K562 (cell line): ENCODE results near the gene AGRP. TPM values are rescaled to one million over a fixed set of nuclear protein-coding genes. Genes with fewer than 3 reads are reported as not detected.
A peak's percentile ranks its signal among the peaks of the same experiment; 100 is the strongest.

ENCODE experiments used
- ATAC-seq: fragments of 200-7000 bp; cut with Tn5 transposase; 3 replicates; pipeline ENCODE4 v1.9.1; 2020; ENCODE audit warnings: moderate library complexity
- BruUV-seq: library from RNA; stranded (reverse); fragments of 400-500 nt; replicated peaks from 2 replicates; lab custom pipeline; 2021; lab: Mats Ljungman, UMichigan
- CTCF ChIA-PET: fragments of 300-600 bp; formaldehyde crosslinking; extraction: SDS; loops from one replicate; lab custom pipeline; 2021; ENCODE audit warnings: low intra/inter-chr PET ratio; lab: Yijun Ruan, JAX
- POLR2A ChIA-PET: fragments of 300-600, 350-650 bp; sonication (Branson Sonifier 250); formaldehyde crosslinking; extraction: SDS; loops from one replicate; lab custom pipeline; 2021; ENCODE audit warnings: antibody characterized with exemption, inconsistent platforms; lab: Yijun Ruan, JAX
- DNase-seq, 4 experiments: peaks; one replicate each; pipeline versions ENCODE4 v3.0.0 to v3.0.0-alpha.2; 2011 to 2018; ENCODE audit warnings: low spot score in 3 of 4, mixed read lengths in 3 of 4; ENCODE audit errors: extremely low read depth in 1 of 4
- FAIRE-seq: peaks from 2 replicates; lab custom pipeline; 2011; peaks lifted over from hg19 to GRCh38; lab: Jason Lieb, UNC
- H2AFZ ChIP-seq: 2 replicates; pipeline ENCODE4 v1.6.0; 2011; ENCODE audit warnings: low read depth, low read length, control low read depth, inconsistent platforms
- H3K27ac ChIP-seq: fragments of 200-600 bp; 3 replicates; pipeline ENCODE4 v1.8.0; 2011; ENCODE audit warnings: low read depth, mild to moderate bottlenecking, control low read depth, inconsistent platforms, low read length, moderate library complexity, mixed read lengths; ENCODE audit errors: extremely low read depth
- H3K27me3 ChIP-seq, 2 experiments: fragments of 300-600 bp in 1 of 2; 2 replicates in 1 of 2; 3 replicates in 1 of 2; pipeline versions ENCODE4 v1.6.0 to v1.8.0; 2011; ENCODE audit warnings: inconsistent platforms in 2 of 2, low read length in 2 of 2, mild to moderate bottlenecking in 1 of 2, mixed read lengths in 1 of 2, moderate library complexity in 1 of 2; ENCODE audit not compliant: control insufficient read depth in 2 of 2, insufficient read depth in 2 of 2
- H3K36me3 ChIP-seq: fragments of 300-600 bp; 3 replicates; pipeline ENCODE4 v1.8.0; 2011; ENCODE audit warnings: mild to moderate bottlenecking, low read length, inconsistent platforms; ENCODE audit not compliant: control insufficient read depth, insufficient read depth
- H3K4me1 ChIP-seq, 2 experiments: fragments of 200-600 bp in 1 of 2; replicated peaks in 1 of 2; 2 replicates in 1 of 2; 3 replicates in 1 of 2; pipeline versions ENCODE4 v1.5.1 to v1.8.0; 2011; ENCODE audit warnings: inconsistent platforms in 2 of 2, low read length in 2 of 2, mild to moderate bottlenecking in 1 of 2, mixed read lengths in 1 of 2, moderate library complexity in 1 of 2; ENCODE audit not compliant: control insufficient read depth in 2 of 2, insufficient read depth in 2 of 2
- H3K4me2 ChIP-seq: 2 replicates; pipeline ENCODE4 v1.6.1; 2011; ENCODE audit warnings: low read length, control low read depth, inconsistent platforms, mixed read lengths; ENCODE audit not compliant: insufficient read depth
- H3K4me3 ChIP-seq: fragments of 200-600 bp; sonication (generic), shearing (Covaris generic); 2 replicates; pipeline ENCODE4 v1.5.1; 2016; ENCODE audit warnings: control low read depth, inconsistent platforms
- H3K79me2 ChIP-seq: fragments of 200-600 bp; 3 replicates; pipeline ENCODE4 v1.8.0; 2011; ENCODE audit warnings: low read length, inconsistent platforms; ENCODE audit not compliant: control insufficient read depth, insufficient read depth
- H3K9ac ChIP-seq, 2 experiments: 2 replicates each; pipeline versions ENCODE4 v1.6.0 to v1.6.1; 2011; ENCODE audit warnings: low read depth in 2 of 2, low read length in 2 of 2, control low read depth in 1 of 2, inconsistent platforms in 1 of 2, mild to moderate bottlenecking in 1 of 2, mixed read lengths in 1 of 2; ENCODE audit not compliant: insufficient read depth in 1 of 2
- H3K9me1 ChIP-seq: one replicate; pipeline ENCODE4 v1.6.0; 2011; ENCODE audit warnings: inconsistent platforms, mild to moderate bottlenecking, low read length, moderate library complexity; ENCODE audit not compliant: control insufficient read depth, insufficient read depth
- H3K9me3 ChIP-seq: replicated peaks from 2 replicates; pipeline ENCODE4 v1.5.1; 2011; ENCODE audit warnings: low read depth, low read length, inconsistent platforms; ENCODE audit not compliant: control insufficient read depth, insufficient read depth
- H4K20me1 ChIP-seq: replicated peaks from 2 replicates; pipeline ENCODE4 v1.6.1; 2011; ENCODE audit warnings: low read length, inconsistent platforms, mixed read lengths; ENCODE audit not compliant: control insufficient read depth, insufficient read depth
- EZH2 ChIP-seq: IDR thresholded peaks from 2 replicates; pipeline ENCODE4 v1.6.1; 2012; ENCODE audit warnings: low read depth, mild to moderate bottlenecking, inconsistent platforms, low read length, borderline replicate concordance
- FOXK2 ChIP-seq, 2 experiments: fragments of 450-650 bp; IDR thresholded peaks in 1 of 2; conservative IDR thresholded peaks in 1 of 2; 2 replicates each; pipeline ENCODE4 v1.6.1; 2016; ENCODE audit warnings: low read depth in 2 of 2, mild to moderate bottlenecking in 1 of 2
- IRF9 ChIP-seq: fragments of 450-650 bp; IDR thresholded peaks from 2 replicates; pipeline ENCODE4 v1.6.1; 2016; ENCODE audit warnings: missing biosample characterization, missing genetic modification characterization
- MEIS2 ChIP-seq: fragments of 450-650 bp; IDR thresholded peaks from 2 replicates; pipeline ENCODE4 v1.6.1; 2014; ENCODE audit warnings: mild to moderate bottlenecking; ENCODE audit not compliant: partially characterized antibody
- NCOA6 ChIP-seq: fragments of 450-650 bp; IDR thresholded peaks from 2 replicates; pipeline ENCODE4 v1.6.1; 2017; ENCODE audit warnings: mild to moderate bottlenecking
- NFIC ChIP-seq: fragments of 450-650 bp; IDR thresholded peaks from 2 replicates; pipeline ENCODE4 v1.6.1; 2017; ENCODE audit warnings: mild to moderate bottlenecking, inconsistent platforms
- PKNOX1 ChIP-seq: fragments of 450-650 bp; IDR thresholded peaks from 2 replicates; pipeline ENCODE4 v1.6.1; 2016
- POLR2G ChIP-seq: fragments of 200-400 bp; formaldehyde crosslinking; IDR thresholded peaks from 2 replicates; pipeline ENCODE4 v1.6.1; 2017; ENCODE audit warnings: low read depth, mild to moderate bottlenecking, antibody characterized with exemption, low read length, moderate library complexity
- RBM25 ChIP-seq: fragments of 200-400 bp; formaldehyde crosslinking; IDR thresholded peaks from 2 replicates; pipeline ENCODE4 v1.6.1; 2018; ENCODE audit warnings: low read length, low read depth, moderate library complexity; ENCODE audit not compliant: severe bottlenecking
- RNF219 ChIP-seq: fragments of 250-450 bp; sonication (Bioruptor Pico); IDR thresholded peaks from 2 replicates; pipeline ENCODE4 v1.5.0; 2022; ENCODE audit warnings: mild to moderate bottlenecking
- TARDBP ChIP-seq: fragments of 450-650 bp; IDR thresholded peaks from 2 replicates; pipeline ENCODE4 v1.6.1; 2016
- ZNF384 ChIP-seq: IDR thresholded peaks from 2 replicates; pipeline ENCODE4 v1.6.1; 2012; ENCODE audit warnings: low read depth, low read length, improper control_type of control experiment
- ZNF449 ChIP-seq: fragments of 250-450 bp; sonication (Bioruptor Pico); IDR thresholded peaks from 2 replicates; pipeline ENCODE4 v1.8.0; 2022; ENCODE audit warnings: moderate library complexity, mild to moderate bottlenecking, inconsistent platforms
- ZNF766 ChIP-seq: fragments of 200-800 bp; sonication (Bioruptor generic); conservative IDR thresholded peaks from 2 replicates; pipeline ENCODE4 v1.6.1; 2016; ENCODE audit warnings: missing genetic modification characterization, missing compliant biosample characterization
- WGBS: fragments of 100-300 bp; shearing (Covaris generic); methylation state at CpG from one replicate; pipeline ENCODE4 v1.1.6; 2016; ENCODE audit warnings: low coverage, mixed read lengths; ENCODE audit not compliant: insufficient coverage; ENCODE audit errors: missing lambda C conversion rate; 5-methylcytosine and 5-hydroxymethylcytosine counted together
- in situ Hi-C: fragments of 300-500 bp; cut with MboI; formaldehyde crosslinking; loops from 4 replicates; pipeline ENCODE4 v1.15.0; 2018; ENCODE audit warnings: inconsistent platforms, mixed read lengths
- intact Hi-C: fragments of 100-400 bp; cut with micrococcal nuclease; formaldehyde crosslinking; loops from 2 replicates; pipeline ENCODE4 v1.14.2; 2022
- polyA plus RNA-seq, 8 experiments: library from polyadenylated mRNA; depleted of rRNA in 4 of 8; stranded (reverse) in 5 of 8; unstranded in 3 of 8; fragments of >200 nt; fragmentation: Nextera tagmentation in 2 of 8; fragmentation: Illumina TruSeq in 1 of 8; extraction: Ambion mirVana in 2 of 8; extraction: Trizol in 1 of 8; gene quantifications; 2 replicates each; pipeline versions ENCODE4 v1.2.1 to v1.2.3, GENCODE V29; 2011 to 2014; ENCODE audit warnings: inconsistent platforms in 1 of 8, missing spikeins in 1 of 8
- total RNA-seq, 7 experiments: library from RNA; depleted of rRNA in 6 of 7; stranded (reverse); fragments of >200 nt in 6 of 7; fragmentation: Illumina TruSeq in 2 of 7; extraction: Trizol in 2 of 7; gene quantifications; 2 replicates each; pipeline versions ENCODE4 v1.2.1 to v1.2.3, GENCODE V29; 2011 to 2021; ENCODE audit warnings: low replicate concordance in 1 of 7

AGRP gene
- total and polyA plus RNA-seq, 9 of the 15 experiments (the other 6 are each of a cell fraction or from before 2014, with no cell fraction given), result not detected

DNA sequence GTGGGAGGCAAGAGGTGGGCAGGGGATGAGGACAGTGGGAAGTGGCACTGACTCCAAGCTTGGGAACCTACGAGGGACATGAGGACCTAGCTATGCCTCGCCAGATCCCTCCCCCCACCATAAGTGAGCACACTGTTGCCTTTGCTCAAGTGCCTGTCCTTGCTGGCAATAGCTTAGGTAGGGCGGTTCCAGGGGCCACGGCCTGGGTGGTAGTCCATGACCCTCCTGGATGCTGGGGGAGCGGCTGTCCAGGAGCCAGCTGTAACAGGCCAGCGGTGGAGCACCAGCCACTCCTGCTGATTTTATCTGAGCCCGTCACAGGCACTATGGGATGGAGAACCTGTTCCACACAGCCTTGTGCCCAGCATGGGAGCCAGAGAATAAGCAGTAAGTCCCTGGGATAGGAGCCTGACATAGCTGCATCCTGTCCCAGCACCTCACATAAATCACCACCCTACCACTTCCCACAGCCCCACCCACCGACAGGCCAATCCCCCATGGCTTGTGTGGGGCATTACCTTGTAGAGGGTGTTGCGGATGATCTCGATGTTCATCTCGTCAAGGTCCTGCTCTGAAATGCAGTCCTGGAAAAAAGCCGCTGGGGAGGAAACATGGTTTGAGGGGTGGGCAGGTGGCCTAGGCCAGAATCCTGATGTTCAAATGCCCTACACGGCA is 40.6 kb downstream of the AGRP start:
- no peaks in the 10 kb centered on the region for H3K27me3 ChIP-seq
- no TSS peak for BruUV-seq
- peaks cover 18% of the 10 kb centered on the region for H4K20me1 ChIP-seq
- intact Hi-C loops, result no loop called here
- FAIRE-seq, result no peak
- CTCF ChIA-PET, result no interaction called here
- in situ Hi-C loops, result no loop called here
- peaks cover 58% of the 10 kb centered on the region; the same call in 2 of the 3 replicates for H3K36me3 ChIP-seq
- no peak overlapping the region for H3K27ac ChIP-seq
- DNase-seq, result no peak
- no peaks in the 10 kb centered on the region for H3K9me1 ChIP-seq
- H3K4me1 ChIP-seq, result peaks cover 0 to 37% of the 10 kb centered on the region in 2 experiments; a peak in 2 of 5 replicates
- WGBS, result 77% methylated on average over 12 of the region's 13 CpGs
- no peak for ATAC-seq
- H3K9me3 ChIP-seq, result no peaks in the 10 kb centered on the region
- POLR2A ChIA-PET, result interaction anchor here (0.7 to 1.3 kb wide), 3 partner anchors 9 to 268 kb away, joined by 3 read pairs; no protein-coding TSS in a partner anchor
- H3K4me2 ChIP-seq, result no peak overlapping the region
- H3K79me2 ChIP-seq, result no peaks in the 10 kb centered on the region
- no peak overlapping the region for H2AFZ ChIP-seq
- H3K9ac ChIP-seq, result no peak overlapping the region
- TF ChIP-seq FOXK2 (conservative IDR thresholded peaks at IDR 0.05 in 1 of 2, IDR thresholded peaks at IDR 0.05 in 1 of 2; ENCODE audit: low read depth in 2 of 2) (no peak), RNF219 (CRISPR knock-in tag) (no peak), POLR2G (no peak), EZH2 (no peak), IRF9 (tag) (no peak), ZNF449 (CRISPR knock-in tag) (no peak), NFIC (no peak), NCOA6 (no peak), MEIS2 (peak; percentile 27), RBM25 (no peak), ZNF766 (CRISPR knock-in tag) (no peak), ZNF384 (no peak), TARDBP (no peak), PKNOX1 (peak; percentile 57)
- no peak overlapping the region for H3K4me3 ChIP-seq
